IPS DF 4.7 (cell line): Measurements from ENCODE around the gene PRR22.
"Not testable (repeated sequence)": the region's sequence is repeated elsewhere in the genome, so short reads cannot be mapped to it uniquely, and the experiment has no call there.

Source experiments
- DNase-seq: peaks from one replicate; pipeline ENCODE4 v3.0.0-alpha.2; 2013; ENCODE audit warnings: low spot score; ENCODE audit errors: extremely low read depth

PRR22 gene

GRCh38 chr19:5751709-5752108 lies 32.8 kb downstream of the PRR22 start:
- DNase-seq, result no peak

- no peak for DNase-seq
Measured at GRCh38 chr19:5749505-5749904, 35.0 kb downstream of the PRR22 start.

- DNase-seq, result not testable (repeated sequence)
Measured at GRCh38 chr19:5748920-5749319, 35.6 kb downstream of the PRR22 start.

GRCh38 chr19:5744999-5745398 lies 39.5 kb downstream of the PRR22 start:
- not testable (repeated sequence) for DNase-seq

GRCh38 chr19:5743630-5744029 lies 40.9 kb downstream of the PRR22 start:
- no peak for DNase-seq

- no peak for DNase-seq
Measured at GRCh38 chr19:5742051-5742450, 42.5 kb downstream of the PRR22 start.

- DNase-seq, result no peak
Measured at GRCh38 chr19:5738423-5738822, 46.1 kb downstream of the PRR22 start.

- DNase-seq, result not testable (repeated sequence)
Measured at GRCh38 chr19:5733172-5733571, 51.4 kb downstream of the PRR22 start.
